GM23248 (cell line): ENCODE data around the gene OR2T8.

ENCODE experiments used
- EZH2 ChIP-seq: fragments of 200-600 bp; sonication (generic); IDR thresholded peaks from 2 replicates; pipeline ENCODE4 v1.6.1; 2018; ENCODE audit warnings: antibody characterized with exemption, mild to moderate bottlenecking; ENCODE audit not compliant: insufficient read depth, poor library complexity, severe bottlenecking
- EZH2phosphoT487 ChIP-seq: fragments of 200-600 bp; sonication (generic); IDR thresholded peaks from 2 replicates; pipeline ENCODE4 v1.6.1; 2018; ENCODE audit warnings: antibody characterized with exemption, moderate library complexity, mild to moderate bottlenecking, low read depth; ENCODE audit not compliant: insufficient read depth

DNA sequence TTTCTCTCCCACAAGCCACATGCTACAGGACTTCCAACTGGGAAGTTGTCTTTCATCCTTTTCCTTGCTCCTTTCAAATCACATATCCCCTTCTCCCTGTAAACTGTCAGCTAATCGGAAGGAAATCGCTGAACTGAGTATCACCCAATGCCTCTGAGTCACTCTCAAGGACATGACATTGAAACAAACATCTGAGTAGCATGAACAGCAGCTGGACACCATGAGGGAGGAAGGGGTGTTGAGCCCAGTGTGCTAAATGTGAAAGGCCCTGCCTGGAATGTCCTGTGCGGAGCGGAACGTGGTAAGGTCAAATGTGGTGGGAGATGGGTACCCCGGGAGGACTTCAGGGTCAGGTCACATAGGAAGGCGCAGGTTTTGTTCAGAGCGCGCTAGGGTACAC is 4.8 kb downstream of the OR2T8 start, which contains the start of gene OR2AJ1:
- TF ChIP-seq EZH2 (no peak), EZH2phosphoT487 (no peak)
